Endothelial cell of umbilical vein (primary cell): ENCODE measurements around the gene KLC4.

ENCODE experiments used
- CTCF ChIP-seq, 2 donors: IDR thresholded peaks; 1 replicate in 1 of 2; 2 replicates in 1 of 2; pipeline ENCODE4 v1.5.1; 2011; ENCODE audit warnings: low read length in 2 of 2, mild to moderate bottlenecking in 2 of 2, moderate library complexity in 2 of 2, control low read depth in 1 of 2, inconsistent platforms in 1 of 2, low read depth in 1 of 2; ENCODE audit not compliant: insufficient read depth in 1 of 2; ENCODE audit errors: extremely low read depth in 1 of 2
- EZH2 ChIP-seq: IDR thresholded peaks from 2 replicates; pipeline ENCODE4 v1.6.1; 2012; ENCODE audit warnings: borderline replicate concordance, low read depth, mild to moderate bottlenecking, moderate library complexity, low read length, inconsistent platforms; ENCODE audit not compliant: severe bottlenecking
- FOS ChIP-seq: IDR thresholded peaks from 2 replicates; pipeline ENCODE4 v1.6.1; 2011; ENCODE audit warnings: mild to moderate bottlenecking, low read length, moderate library complexity, borderline replicate concordance; ENCODE audit not compliant: insufficient read depth
- MAX ChIP-seq: IDR thresholded peaks from 2 replicates; pipeline ENCODE4 v1.6.1; 2011; ENCODE audit not compliant: insufficient read depth, insufficient read length
- POLR2A ChIP-seq: IDR thresholded peaks from 2 replicates; pipeline ENCODE4 v1.6.1; 2012; ENCODE audit warnings: low read depth, mild to moderate bottlenecking, control low read depth, low read length
- POLR2AphosphoS5 ChIP-seq: IDR thresholded peaks from 2 replicates; pipeline ENCODE4 v1.6.1; 2012; ENCODE audit warnings: low read depth, mild to moderate bottlenecking, control low read depth, low read length, moderate library complexity; ENCODE audit not compliant: insufficient read depth

- TF ChIP-seq MAX (no peak), CTCF (IDR thresholded peaks at IDR 0.05; ENCODE audit: extremely low read depth in 1 of 2, insufficient read depth in 1 of 2, low read depth in 1 of 2, low read length in 2 of 2) (no peak), POLR2A (no peak), FOS (no peak), EZH2 (no peak), POLR2AphosphoS5 (no peak)
Observed at GRCh38 chr6:43076464-43077332, 17.3 kb downstream of the KLC4 start.
